Measurements from ENCODE around the gene CDH23.

CDH23 gene

DNA sequence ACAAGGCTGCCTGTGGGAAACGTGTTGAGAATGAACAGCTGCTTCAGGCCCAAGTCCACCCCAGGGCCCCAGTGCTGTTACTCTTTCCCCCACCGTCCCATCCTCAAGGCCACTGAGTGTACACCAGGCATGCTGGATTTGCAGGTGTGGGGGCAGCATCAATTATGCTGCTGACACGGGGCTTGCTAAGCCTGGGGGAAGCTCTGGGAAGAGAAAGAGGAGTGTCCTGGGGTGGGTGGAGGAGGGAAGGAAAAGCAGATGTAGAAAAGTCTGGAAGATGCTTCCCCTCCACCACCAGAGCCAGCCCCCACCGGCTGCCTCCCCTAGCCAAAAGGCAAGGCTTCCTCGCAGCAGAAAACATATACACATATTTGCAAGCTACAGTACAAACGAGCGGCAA is 153.9 kb downstream of the CDH23 start:
- H3K4me3 ChIP-seq (ENCODE audit: low read depth, low read length) = no peak overlapping the region
- no peak for DNase-seq (ENCODE audit: low read depth)
- in situ Hi-C loops (cut with HindIII; ENCODE audit: low sequenced_read_pairs) = loop anchor here (5.0 kb wide), 2 partner anchors 38 to 47 kb away; no protein-coding TSS in a partner anchor

GRCh38 chr10:71551970-71552369 is 155.2 kb downstream of the CDH23 start:
- no peak overlapping the region for H3K4me3 ChIP-seq (ENCODE audit: low read depth, low read length)
- TF ChIP-seq, protein P1, sequence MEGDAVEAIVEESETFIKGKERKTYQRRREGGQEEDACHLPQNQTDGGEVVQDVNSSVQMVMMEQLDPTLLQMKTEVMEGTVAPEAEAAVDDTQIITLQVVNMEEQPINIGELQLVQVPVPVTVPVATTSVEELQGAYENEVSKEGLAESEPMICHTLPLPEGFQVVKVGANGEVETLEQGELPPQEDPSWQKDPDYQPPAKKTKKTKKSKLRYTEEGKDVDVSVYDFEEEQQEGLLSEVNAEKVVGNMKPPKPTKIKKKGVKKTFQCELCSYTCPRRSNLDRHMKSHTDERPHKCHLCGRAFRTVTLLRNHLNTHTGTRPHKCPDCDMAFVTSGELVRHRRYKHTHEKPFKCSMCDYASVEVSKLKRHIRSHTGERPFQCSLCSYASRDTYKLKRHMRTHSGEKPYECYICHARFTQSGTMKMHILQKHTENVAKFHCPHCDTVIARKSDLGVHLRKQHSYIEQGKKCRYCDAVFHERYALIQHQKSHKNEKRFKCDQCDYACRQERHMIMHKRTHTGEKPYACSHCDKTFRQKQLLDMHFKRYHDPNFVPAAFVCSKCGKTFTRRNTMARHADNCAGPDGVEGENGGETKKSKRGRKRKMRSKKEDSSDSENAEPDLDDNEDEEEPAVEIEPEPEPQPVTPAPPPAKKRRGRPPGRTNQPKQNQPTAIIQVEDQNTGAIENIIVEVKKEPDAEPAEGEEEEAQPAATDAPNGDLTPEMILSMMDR (IDR thresholded peaks at IDR 0.05; ENCODE audit: low read depth, low read length, missing control alignments) = no peak
- in situ Hi-C loops (cut with HindIII; ENCODE audit: low sequenced_read_pairs) = loop anchor here (5.0 kb wide), 2 partner anchors 40 to 45 kb away; no protein-coding TSS in a partner anchor
- no peak for DNase-seq (ENCODE audit: low read depth)

More for the DNA sequence above, 153.9 kb downstream of the CDH23 start:
- TF ChIP-seq, protein P1 (IDR thresholded peaks at IDR 0.05; ENCODE audit: low read depth, low read length, missing control alignments) = no peak

GRCh38 chr10:71553432-71553831 is 156.7 kb downstream of the CDH23 start:
- in situ Hi-C loops (cut with HindIII; ENCODE audit: low sequenced_read_pairs) = loop anchor here (5.0 kb wide), 2 partner anchors 41 to 44 kb away; no protein-coding TSS in a partner anchor
- TF ChIP-seq, protein P1 (IDR thresholded peaks at IDR 0.05; ENCODE audit: low read depth, low read length, missing control alignments) = no peak
- no peak for DNase-seq (ENCODE audit: low read depth)

DNA sequence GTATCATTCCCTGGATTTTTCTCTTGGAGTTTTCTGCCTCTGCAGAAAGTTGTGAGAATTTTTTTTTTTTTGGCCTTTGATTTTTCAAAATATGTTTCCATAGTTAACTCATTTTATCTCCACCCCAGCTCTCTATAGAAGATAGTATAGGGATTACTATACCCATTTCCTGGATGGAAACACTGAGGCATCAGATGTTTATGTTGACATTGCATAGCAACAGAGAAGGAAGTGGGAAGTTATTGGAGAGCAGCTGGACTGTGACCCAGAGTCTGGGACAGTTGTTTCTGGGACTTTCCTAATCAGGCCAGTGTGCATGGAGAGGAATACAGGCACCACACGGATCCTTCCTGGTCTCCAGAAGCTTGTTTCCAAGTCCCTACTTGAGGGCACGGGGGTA is 158.0 kb downstream of the CDH23 start:
- in situ Hi-C loops (cut with HindIII; ENCODE audit: low sequenced_read_pairs) = loop anchor here (5.0 kb wide), 2 partner anchors 42 to 43 kb away; no protein-coding TSS in a partner anchor
- no peak overlapping the region for H3K4me3 ChIP-seq (ENCODE audit: low read depth, low read length)
- no peak for DNase-seq (ENCODE audit: low read depth)
- TF ChIP-seq, protein P1 (IDR thresholded peaks at IDR 0.05; ENCODE audit: low read depth, low read length, missing control alignments) = no peak

More at GRCh38 chr10:71553432-71553831, 156.7 kb downstream of the CDH23 start:
- no peak overlapping the region for H3K4me3 ChIP-seq (ENCODE audit: low read depth, low read length)

GRCh38 chr10:71555087-71555723 is 158.5 kb downstream of the CDH23 start:
- in situ Hi-C loops (cut with HindIII; ENCODE audit: low sequenced_read_pairs) = no loop called here
- TF ChIP-seq, protein P1 (IDR thresholded peaks at IDR 0.05; ENCODE audit: low read depth, low read length, missing control alignments) = no peak
- no peak overlapping the region for H3K4me3 ChIP-seq (ENCODE audit: low read depth, low read length)
- DNase-seq (ENCODE audit: low read depth) = no peak

DNA sequence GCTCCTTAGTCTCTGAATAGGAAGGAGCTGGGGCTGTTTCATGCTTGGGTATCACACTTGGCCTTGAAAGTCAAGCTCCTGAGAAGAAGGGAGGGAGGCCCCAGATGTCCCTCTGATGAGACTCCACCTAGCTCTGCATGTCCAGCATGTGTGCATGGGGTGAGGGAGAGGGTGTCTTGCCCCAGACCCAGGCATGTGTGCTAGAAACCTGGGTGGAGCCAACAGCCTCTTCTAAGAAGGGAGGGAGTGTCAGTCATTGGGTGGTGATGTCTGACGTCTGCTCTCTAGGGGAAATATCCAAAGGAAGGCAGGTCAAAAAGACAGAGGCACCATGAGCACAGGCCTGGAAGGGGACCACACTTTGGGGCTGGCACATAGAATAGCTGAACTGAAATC is 159.0 kb downstream of the CDH23 start:
- DNase-seq (ENCODE audit: low read depth) = no peak
- no peak overlapping the region for H3K4me3 ChIP-seq (ENCODE audit: low read depth, low read length)
- in situ Hi-C loops (cut with HindIII; ENCODE audit: low sequenced_read_pairs) = no loop called here
- TF ChIP-seq, protein P1 (IDR thresholded peaks at IDR 0.05; ENCODE audit: low read depth, low read length, missing control alignments) = no peak

All from astrocyte of the cerebellum (primary cell).